HepG2 (cell line): ENCODE results near the gene SLC2A8. TPM values are rescaled to one million over a fixed set of nuclear protein-coding genes. Genes with fewer than 3 reads are reported as not detected.

Experiments
- CEBPZ ChIP-seq: IDR thresholded peaks from 2 replicates; pipeline ENCODE4 v1.6.1; 2012; ENCODE audit warnings: low read length, improper control_type of control experiment
- ERF ChIP-seq: IDR thresholded peaks from 2 replicates; pipeline ENCODE4 v1.6.1; 2018; ENCODE audit warnings: missing biosample characterization, missing genetic modification reagents
- MAFF ChIP-seq: IDR thresholded peaks from 2 replicates; pipeline ENCODE4 v1.6.1; 2011; ENCODE audit warnings: low read depth, low read length, improper control_type of control experiment
- PCBP1 ChIP-seq: fragments of 200-400 bp; formaldehyde crosslinking; IDR thresholded peaks from 2 replicates; pipeline ENCODE4 v1.6.1; 2017; ENCODE audit warnings: mild to moderate bottlenecking, low read depth, low read length, borderline replicate concordance
- PHF5A ChIP-seq: IDR thresholded peaks from one replicate; pipeline ENCODE4 v1.6.1; 2018; ENCODE audit warnings: low read depth, missing genetic modification reagents; ENCODE audit not compliant: unreplicated experiment
- PRMT3 ChIP-seq: sonication (generic); formaldehyde crosslinking; IDR thresholded peaks from 2 replicates; pipeline ENCODE4 v1.8.1; 2022; ENCODE audit warnings: low read depth, mild to moderate bottlenecking, moderate library complexity, missing genetic modification reagents, borderline replicate concordance
- RCOR2 ChIP-seq: IDR thresholded peaks from 2 replicates; pipeline ENCODE4 v1.6.1; 2016; ENCODE audit warnings: missing biosample characterization, missing genetic modification reagents
- SMAD1 ChIP-seq: sonication (generic); formaldehyde crosslinking; IDR thresholded peaks from 2 replicates; pipeline ENCODE4 v1.4.0; 2020; ENCODE audit warnings: missing genetic modification reagents, low read depth, mild to moderate bottlenecking, borderline replicate concordance
- SP140L ChIP-seq: sonication (generic); formaldehyde crosslinking; IDR thresholded peaks from 2 replicates; pipeline ENCODE4 v1.4.0; 2020; ENCODE audit warnings: missing genetic modification reagents, borderline replicate concordance
- TBP ChIP-seq: sonication (generic); formaldehyde crosslinking; IDR thresholded peaks from 2 replicates; pipeline ENCODE4 v1.5.0; 2020; ENCODE audit warnings: missing genetic modification reagents
- WIZ ChIP-seq: sonication (generic); formaldehyde crosslinking; IDR thresholded peaks from 2 replicates; pipeline ENCODE4 v1.5.1; 2020; ENCODE audit warnings: mild to moderate bottlenecking, missing genetic modification reagents
- ZNF414 ChIP-seq: sonication (generic); formaldehyde crosslinking; IDR thresholded peaks from 2 replicates; pipeline ENCODE4 v1.5.0; 2020; ENCODE audit warnings: missing genetic modification reagents
- ZNF564 ChIP-seq: sonication (generic); formaldehyde crosslinking; IDR thresholded peaks from 2 replicates; pipeline ENCODE4 v1.8.1; 2023; ENCODE audit warnings: mild to moderate bottlenecking, missing genetic modification reagents
- ZNF580 ChIP-seq: IDR thresholded peaks from 2 replicates; pipeline ENCODE4 v1.6.1; 2016; ENCODE audit warnings: low read depth, borderline replicate concordance
- ZNF644 ChIP-seq: IDR thresholded peaks from 2 replicates; pipeline ENCODE4 v1.6.1; 2016; ENCODE audit warnings: low read depth
- ZSCAN5A ChIP-seq: sonication (generic); formaldehyde crosslinking; IDR thresholded peaks from 2 replicates; pipeline ENCODE4 v1.8.0; 2022; ENCODE audit warnings: mild to moderate bottlenecking, missing genetic modification reagents, borderline replicate concordance
- polyA plus RNA-seq, 8 experiments: library from polyadenylated mRNA; depleted of rRNA in 3 of 8; stranded (reverse) in 7 of 8; unstranded in 1 of 8; fragments of >200 nt; fragmentation: Illumina TruSeq in 4 of 8; extraction: Trizol in 4 of 8; gene quantifications; 2 replicates each; pipeline versions ENCODE4 v1.2.1 to v1.2.3, GENCODE V29; 2011 to 2016; ENCODE audit warnings: low read depth in 4 of 8, missing spikeins in 1 of 8, mixed read lengths in 1 of 8; ENCODE audit not compliant: insufficient read depth in 1 of 8
- total RNA-seq, 5 experiments: library from RNA; depleted of rRNA; stranded (reverse); fragments of >200 nt; fragmentation: Illumina TruSeq; extraction: Trizol; gene quantifications; 2 replicates each; pipeline ENCODE4 v1.2.3, GENCODE V29; 2016; ENCODE audit warnings: low read depth in 1 of 5
- TF ChIP-seq, protein P1 (sequence below), 2 experiments: IDR thresholded peaks; 2 replicates each; pipeline ENCODE4 v1.6.1; 2011 to 2012; ENCODE audit warnings: low read length in 2 of 2, borderline replicate concordance in 1 of 2, low read depth in 1 of 2, mild to moderate bottlenecking in 1 of 2, moderate library complexity in 1 of 2

Gene SLC2A8
- total and polyA plus RNA-seq, 2 of the 13 experiments (the other 11 are each of a cell fraction or from before 2014, with no cell fraction given), result 22.6 to 48.6 TPM

DNA sequence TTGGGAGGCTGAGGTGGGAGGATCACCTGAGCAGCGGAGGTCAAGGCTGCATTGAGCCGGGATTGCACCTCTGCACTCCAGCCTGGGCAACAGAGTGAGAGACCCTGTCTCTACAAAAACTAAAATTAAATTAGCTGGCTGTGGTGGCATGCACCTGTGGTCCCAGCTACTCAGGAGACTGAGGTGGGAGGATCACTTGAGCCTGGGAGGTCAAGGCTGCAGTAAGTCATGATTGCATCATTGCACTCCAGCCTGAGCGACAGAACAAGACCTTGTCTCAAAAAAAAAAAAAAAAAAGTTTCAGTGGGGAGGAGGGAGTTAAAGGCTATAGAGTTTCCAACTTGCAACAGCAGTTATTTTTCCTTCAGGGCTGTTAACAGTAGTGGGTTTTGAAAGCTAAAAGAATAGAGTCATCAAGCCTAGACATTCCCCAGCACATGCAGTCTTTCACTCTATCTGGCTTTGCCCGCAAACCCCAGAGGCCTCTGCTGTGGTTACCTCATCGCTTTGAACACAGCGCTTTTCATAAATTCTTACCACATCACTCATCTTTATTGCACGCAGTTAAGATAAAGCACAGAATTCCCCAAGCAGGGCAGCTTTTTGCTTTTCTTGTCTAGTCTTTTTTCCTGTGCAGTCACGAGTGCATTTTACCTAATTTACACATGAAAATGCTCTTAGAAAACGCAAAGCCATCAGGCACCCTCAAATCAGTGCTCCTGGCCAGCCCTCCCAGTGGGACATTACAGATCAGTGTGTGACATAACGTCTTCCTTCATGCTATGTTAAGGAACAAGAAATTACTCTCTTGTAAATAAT, 8.7 kb upstream of the SLC2A8 start (continued):
- TF ChIP-seq ZSCAN5A (CRISPR knock-in tag), result no peak
- no peak for TF ChIP-seq CEBPZ
- no peak for TF ChIP-seq PHF5A (CRISPR knock-in tag)
- TF ChIP-seq ZNF580 (CRISPR knock-in tag), result 0 out of 2 replicates have a peak, but pooled peaks have one; percentile 22
- TF ChIP-seq MAFF, result 0 out of 2 replicates have a peak, but pooled peaks have one; percentile 36
- TF ChIP-seq, protein P1, sequence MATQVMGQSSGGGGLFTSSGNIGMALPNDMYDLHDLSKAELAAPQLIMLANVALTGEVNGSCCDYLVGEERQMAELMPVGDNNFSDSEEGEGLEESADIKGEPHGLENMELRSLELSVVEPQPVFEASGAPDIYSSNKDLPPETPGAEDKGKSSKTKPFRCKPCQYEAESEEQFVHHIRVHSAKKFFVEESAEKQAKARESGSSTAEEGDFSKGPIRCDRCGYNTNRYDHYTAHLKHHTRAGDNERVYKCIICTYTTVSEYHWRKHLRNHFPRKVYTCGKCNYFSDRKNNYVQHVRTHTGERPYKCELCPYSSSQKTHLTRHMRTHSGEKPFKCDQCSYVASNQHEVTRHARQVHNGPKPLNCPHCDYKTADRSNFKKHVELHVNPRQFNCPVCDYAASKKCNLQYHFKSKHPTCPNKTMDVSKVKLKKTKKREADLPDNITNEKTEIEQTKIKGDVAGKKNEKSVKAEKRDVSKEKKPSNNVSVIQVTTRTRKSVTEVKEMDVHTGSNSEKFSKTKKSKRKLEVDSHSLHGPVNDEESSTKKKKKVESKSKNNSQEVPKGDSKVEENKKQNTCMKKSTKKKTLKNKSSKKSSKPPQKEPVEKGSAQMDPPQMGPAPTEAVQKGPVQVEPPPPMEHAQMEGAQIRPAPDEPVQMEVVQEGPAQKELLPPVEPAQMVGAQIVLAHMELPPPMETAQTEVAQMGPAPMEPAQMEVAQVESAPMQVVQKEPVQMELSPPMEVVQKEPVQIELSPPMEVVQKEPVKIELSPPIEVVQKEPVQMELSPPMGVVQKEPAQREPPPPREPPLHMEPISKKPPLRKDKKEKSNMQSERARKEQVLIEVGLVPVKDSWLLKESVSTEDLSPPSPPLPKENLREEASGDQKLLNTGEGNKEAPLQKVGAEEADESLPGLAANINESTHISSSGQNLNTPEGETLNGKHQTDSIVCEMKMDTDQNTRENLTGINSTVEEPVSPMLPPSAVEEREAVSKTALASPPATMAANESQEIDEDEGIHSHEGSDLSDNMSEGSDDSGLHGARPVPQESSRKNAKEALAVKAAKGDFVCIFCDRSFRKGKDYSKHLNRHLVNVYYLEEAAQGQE (IDR thresholded peaks at IDR 0.05; ENCODE audit: borderline replicate concordance in 1 of 2, low read depth in 1 of 2, low read length in 2 of 2), result no peak
- TF ChIP-seq ZNF414 (CRISPR knock-in tag), result no peak
- no peak for TF ChIP-seq TBP
- no peak for TF ChIP-seq ERF (CRISPR knock-in tag)
- TF ChIP-seq ZNF644 (CRISPR knock-in tag), result no peak
- no peak for TF ChIP-seq RCOR2
- TF ChIP-seq SMAD1 (CRISPR knock-in tag), result no peak
- no peak for TF ChIP-seq WIZ (CRISPR knock-in tag)
- TF ChIP-seq SP140L, result no peak
- no peak for TF ChIP-seq PCBP1
- TF ChIP-seq ZNF564 (CRISPR knock-in tag), result 0 out of 2 replicates have a peak, but pooled peaks have one; percentile 51
- TF ChIP-seq PRMT3 (CRISPR knock-in tag), result no peak
